A549 (cell line): Measurements from ENCODE around the gene FUOM. TPM values are rescaled to one million over a fixed set of nuclear protein-coding genes. Genes with fewer than 3 reads are reported as not detected.

Experiments
- ATAC-seq, 2 experiments: fragments of 200-7000 bp in 1 of 2; fragments of >200 bp in 1 of 2; cut with Nextera tagmentation in 1 of 2; cut with Tn5 transposase in 1 of 2; 3 replicates each; pipeline versions ENCODE4 v1.8.0 to v1.9.1; 2018 to 2020; ENCODE audit warnings: mild to moderate bottlenecking in 1 of 2, moderate library complexity in 1 of 2
- CTCF ChIA-PET: fragments of 300-600 bp; sonication (Branson Sonifier 250); formaldehyde crosslinking; extraction: SDS; loops from one replicate; lab custom pipeline; 2021; ENCODE audit warnings: antibody characterized with exemption, inconsistent platforms; lab: Yijun Ruan, JAX
- POLR2A ChIA-PET: fragments of 350-600 bp; formaldehyde crosslinking; extraction: SDS; loops from one replicate; lab custom pipeline; 2021; ENCODE audit warnings: antibody characterized with exemption, inconsistent platforms; lab: Yijun Ruan, JAX
- DNase-seq, 2 experiments: peaks; one replicate each; pipeline versions ENCODE4 v3.0.0 to v3.0.0-alpha.2; 2011 to 2016; ENCODE audit warnings: low read depth in 1 of 2, low spot score in 1 of 2
- FAIRE-seq: peaks from 2 replicates; lab custom pipeline; 2011; peaks lifted over from hg19 to GRCh38; lab: Jason Lieb, UNC
- H3K27ac ChIP-seq, 2 experiments: fragments of >200 bp; sonication (Bioruptor Twin); formaldehyde crosslinking; 3 replicates each; pipeline ENCODE4 v1.5.1; 2016 to 2017
- H3K4me1 ChIP-seq: fragments of >200 bp; sonication (Bioruptor Twin); formaldehyde crosslinking; 3 replicates; pipeline ENCODE4 v1.6.1; 2016
- H3K4me2 ChIP-seq: fragments of >200 bp; sonication (Bioruptor Twin); formaldehyde crosslinking; 3 replicates; pipeline ENCODE4 v1.6.1; 2016
- H3K4me3 ChIP-seq: fragments of >200 bp; sonication (Bioruptor Twin); formaldehyde crosslinking; 3 replicates; pipeline ENCODE4 v1.5.1; 2016
- H3K9me3 ChIP-seq: fragments of >200 bp; sonication (Bioruptor Twin); formaldehyde crosslinking; 3 replicates; pipeline ENCODE4 v1.6.1; 2016
- CEBPB ChIP-seq, 2 experiments: fragments of >200 bp in 1 of 2; sonication (Bioruptor Twin) in 1 of 2; formaldehyde crosslinking in 1 of 2; IDR thresholded peaks; 2 replicates each; pipeline ENCODE4 v1.6.1; 2012 to 2016
- E2F6 ChIP-seq: IDR thresholded peaks from 2 replicates; pipeline ENCODE4 v1.6.1; 2012; ENCODE audit warnings: low read depth, borderline replicate concordance
- EHF ChIP-seq: fragments of 250-450 bp; sonication (Bioruptor Pico); IDR thresholded peaks from 2 replicates; pipeline ENCODE4 v1.5.0; 2020; ENCODE audit warnings: mild to moderate bottlenecking
- EP300 ChIP-seq, 2 experiments: fragments of >200 bp; sonication (Bioruptor Twin); formaldehyde crosslinking; IDR thresholded peaks; 2 replicates in 1 of 2; 3 replicates in 1 of 2; pipeline ENCODE4 v1.6.1; 2016 to 2017
- FOSB ChIP-seq: fragments of 250-450 bp; sonication (Bioruptor Pico); IDR thresholded peaks from 2 replicates; pipeline ENCODE4 v1.5.0; 2020; ENCODE audit warnings: mild to moderate bottlenecking, moderate library complexity
- FOSL2 ChIP-seq, 2 experiments: fragments of 450-650 bp in 1 of 2; fragments of >200 bp in 1 of 2; sonication (Bioruptor Twin) in 1 of 2; formaldehyde crosslinking; IDR thresholded peaks; 2 replicates each; pipeline versions ENCODE4 v1.5.0 to v1.6.1; 2016 to 2020; ENCODE audit warnings: mild to moderate bottlenecking in 1 of 2, moderate library complexity in 1 of 2
- HDAC2 ChIP-seq: fragments of 200-600 bp; sonication (generic); IDR thresholded peaks from 2 replicates; pipeline ENCODE4 v1.6.1; 2016
- HOXA7 ChIP-seq: fragments of 250-450 bp; sonication (Bioruptor Pico); IDR thresholded peaks from 2 replicates; pipeline ENCODE4 v1.5.0; 2020; ENCODE audit warnings: mild to moderate bottlenecking, moderate library complexity
- JUNB ChIP-seq: fragments of >200 bp; sonication (Bioruptor Twin); formaldehyde crosslinking; IDR thresholded peaks from 2 replicates; pipeline ENCODE4 v1.6.1; 2016
- MAX ChIP-seq: IDR thresholded peaks from 2 replicates; pipeline ENCODE4 v1.6.1; 2012
- NPAS2 ChIP-seq: fragments of 250-450 bp; sonication (Bioruptor Pico); IDR thresholded peaks from 2 replicates; pipeline ENCODE4 v1.8.0; 2022; ENCODE audit warnings: mild to moderate bottlenecking, moderate library complexity, borderline replicate concordance
- POLR2AphosphoS2 ChIP-seq: conservative IDR thresholded peaks from 2 replicates; pipeline ENCODE4 v1.6.1; 2012; ENCODE audit warnings: low read length, improper control_type of control experiment, inconsistent platforms
- RAD21 ChIP-seq, 2 experiments: fragments of >200 bp in 1 of 2; sonication (Bioruptor Twin) in 1 of 2; formaldehyde crosslinking in 1 of 2; IDR thresholded peaks in 1 of 2; conservative IDR thresholded peaks in 1 of 2; 2 replicates in 1 of 2; 3 replicates in 1 of 2; pipeline ENCODE4 v1.6.1; 2012 to 2018; ENCODE audit warnings: inconsistent platforms in 1 of 2
- REST ChIP-seq: fragments of 200-600 bp; sonication (generic); IDR thresholded peaks from 2 replicates; pipeline ENCODE4 v1.6.1; 2016; ENCODE audit warnings: antibody characterized with exemption, mild to moderate bottlenecking, moderate library complexity
- RFX5 ChIP-seq: fragments of 450-650 bp; IDR thresholded peaks from 2 replicates; pipeline ENCODE4 v1.7.1; 2014; ENCODE audit warnings: antibody characterized with exemption, mild to moderate bottlenecking, moderate library complexity
- RNF2 ChIP-seq: fragments of 200-600 bp; sonication (generic); IDR thresholded peaks from 2 replicates; pipeline ENCODE4 v1.6.1; 2016; ENCODE audit warnings: low read depth, mild to moderate bottlenecking, antibody characterized with exemption, moderate library complexity, borderline replicate concordance
- SMC3 ChIP-seq: fragments of >200 bp; sonication (Bioruptor Twin); formaldehyde crosslinking; IDR thresholded peaks from 3 replicates; pipeline ENCODE4 v1.6.1; 2018; ENCODE audit warnings: inconsistent platforms
- TFCP2L1 ChIP-seq: fragments of 250-450 bp; sonication (Bioruptor Pico); IDR thresholded peaks from 2 replicates; pipeline ENCODE4 v1.5.0; 2021; ENCODE audit warnings: mild to moderate bottlenecking
- ZC3H11A ChIP-seq: fragments of 450-650 bp; IDR thresholded peaks from 2 replicates; pipeline ENCODE4 v1.6.1; 2014; ENCODE audit warnings: antibody characterized with exemption, mild to moderate bottlenecking
- WGBS: methylation state at CpG from one replicate; pipeline ENCODE4 v1.1.6; 2017; ENCODE audit errors: missing lambda C conversion rate; 5-methylcytosine and 5-hydroxymethylcytosine counted together
- polyA plus RNA-seq, 4 experiments: library from polyadenylated mRNA; depleted of rRNA in 3 of 4; stranded (reverse); fragments of >200 nt; fragmentation: RNase III in 1 of 4; extraction: RNeasy Plus Mini Kit Qiagen cat#74134 plus additional on column Dnase treatment in 1 of 4; gene quantifications; 2 replicates in 3 of 4; 3 replicates in 1 of 4; pipeline ENCODE4 v1.2.3, GENCODE V29; 2011 to 2017
- TF ChIP-seq, protein P1 (sequence below): IDR thresholded peaks from 2 replicates; pipeline ENCODE4 v1.6.1; 2012
- TF ChIP-seq, protein P2 (sequence below): fragments of >200 bp; sonication (Bioruptor Twin); formaldehyde crosslinking; IDR thresholded peaks from 3 replicates; pipeline ENCODE4 v1.5.1; 2016

FUOM gene
- polyA plus RNA-seq, 2 of the 4 experiments (the other 2 are of a cell fraction), result 6.8 to 8.1 TPM

- H3K4me2 ChIP-seq, result peak overlapping the region; percentile 97
- DNase-seq (peak; percentile 63 to 80), FAIRE-seq (no peak), ATAC-seq (peak; percentile 44 to 79)
- no peaks in the 10 kb centered on the region for H3K9me3 ChIP-seq
- TF ChIP-seq RNF2 (peak; percentile 19; the same call in 1 of the 2 replicates), RFX5 (0 out of 2 replicates have a peak, but pooled peaks have one; percentile 24)
- TF ChIP-seq, protein P1, sequence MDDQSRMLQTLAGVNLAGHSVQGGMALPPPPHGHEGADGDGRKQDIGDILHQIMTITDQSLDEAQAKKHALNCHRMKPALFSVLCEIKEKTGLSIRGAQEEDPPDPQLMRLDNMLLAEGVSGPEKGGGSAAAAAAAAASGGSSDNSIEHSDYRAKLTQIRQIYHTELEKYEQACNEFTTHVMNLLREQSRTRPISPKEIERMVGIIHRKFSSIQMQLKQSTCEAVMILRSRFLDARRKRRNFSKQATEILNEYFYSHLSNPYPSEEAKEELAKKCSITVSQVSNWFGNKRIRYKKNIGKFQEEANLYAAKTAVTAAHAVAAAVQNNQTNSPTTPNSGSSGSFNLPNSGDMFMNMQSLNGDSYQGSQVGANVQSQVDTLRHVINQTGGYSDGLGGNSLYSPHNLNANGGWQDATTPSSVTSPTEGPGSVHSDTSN, result no peak
- H3K4me3 ChIP-seq, result peak overlapping the region; percentile 58
- peaks cover 22% of the 10 kb centered on the region for H3K4me1 ChIP-seq
- peak overlapping the region; percentile 55 to 85; a peak in 5 of 6 replicates for H3K27ac ChIP-seq
- ChIA-PET POLR2A (no interaction called here), CTCF (interaction anchor here (1.2 to 1.3 kb wide), 2 partner anchors 16 to 35 kb away, joined by 3 read pairs; no protein-coding TSS in a partner anchor)
- WGBS, result 1% methylated on average over 48 of the region's 75 CpGs
Measured at GRCh38 chr10:133335246-133336117, 22.3 kb downstream of the FUOM start.

GRCh38 chr10:133334503-133335245, 23.1 kb downstream of the FUOM start:
- Histone ChIP-seq H3K9me3 (no peaks in the 10 kb centered on the region), H3K27ac (peak overlapping the region; percentile 55 to 85; a peak in 5 of 6 replicates), H3K4me3 (peak overlapping the region; percentile 58), H3K4me2 (peak overlapping the region; percentile 97), H3K4me1 (peaks cover 22% of the 10 kb centered on the region)
- WGBS, result 46% methylated on average over 17 of the region's 51 CpGs
- CTCF ChIA-PET, result interaction anchor here (1.2 to 1.3 kb wide), 2 partner anchors 16 to 36 kb away, joined by 3 read pairs; no protein-coding TSS in a partner anchor
- POLR2A ChIA-PET, result no interaction called here
- ATAC-seq, result peak; percentile 70 to 84
- FAIRE-seq, result no peak
- TF ChIP-seq FOSL2 (IDR thresholded peaks at IDR 0.05) (no peak), FOSL2 (CRISPR knock-in tag; IDR thresholded peaks at IDR 0.05) (no peak), MAX (peak; percentile 46), E2F6 (0 out of 2 replicates have a peak, but pooled peaks have one; percentile 25), TFCP2L1 (CRISPR knock-in tag) (no peak), ZC3H11A (no peak), HDAC2 (no peak), RNF2 (0 out of 2 replicates have a peak, but pooled peaks have one; percentile 70), FOSB (CRISPR knock-in tag) (no peak)
- peak; percentile 61 to 76 for DNase-seq

GRCh38 chr10:133332936-133333699, 24.7 kb downstream of the FUOM start:
- DNase-seq (no peak), FAIRE-seq (no peak), ATAC-seq (no peak)
- ChIA-PET POLR2A (interaction anchor here (0.6 kb wide), 1 partner anchor 35 kb away, joined by 4 read pairs; no protein-coding TSS in a partner anchor), CTCF (interaction anchor here (2.6 kb wide), 1 partner anchor 18 kb away, joined by 10 read pairs; no protein-coding TSS in a partner anchor)
- 76% methylated on average over 16 of the region's 30 CpGs for WGBS
- H3K27ac ChIP-seq, result no peak overlapping the region
- peaks cover 25% of the 10 kb centered on the region for H3K4me1 ChIP-seq
- H3K4me2 ChIP-seq, result no peak overlapping the region
- H3K4me3 ChIP-seq, result no peak overlapping the region
- no peaks in the 10 kb centered on the region for H3K9me3 ChIP-seq
- TF ChIP-seq EP300 (IDR thresholded peaks at IDR 0.05) (no peak), JUNB (no peak), HOXA7 (no peak), REST (no peak), NPAS2 (CRISPR knock-in tag) (no peak), RAD21 (conservative IDR thresholded peaks at IDR 0.05 in 1 of 2, IDR thresholded peaks at IDR 0.05 in 1 of 2) (no peak), EHF (no peak), SMC3 (no peak), POLR2AphosphoS2 (no peak), CEBPB (IDR thresholded peaks at IDR 0.05) (no peak)
- TF ChIP-seq, protein P2, sequence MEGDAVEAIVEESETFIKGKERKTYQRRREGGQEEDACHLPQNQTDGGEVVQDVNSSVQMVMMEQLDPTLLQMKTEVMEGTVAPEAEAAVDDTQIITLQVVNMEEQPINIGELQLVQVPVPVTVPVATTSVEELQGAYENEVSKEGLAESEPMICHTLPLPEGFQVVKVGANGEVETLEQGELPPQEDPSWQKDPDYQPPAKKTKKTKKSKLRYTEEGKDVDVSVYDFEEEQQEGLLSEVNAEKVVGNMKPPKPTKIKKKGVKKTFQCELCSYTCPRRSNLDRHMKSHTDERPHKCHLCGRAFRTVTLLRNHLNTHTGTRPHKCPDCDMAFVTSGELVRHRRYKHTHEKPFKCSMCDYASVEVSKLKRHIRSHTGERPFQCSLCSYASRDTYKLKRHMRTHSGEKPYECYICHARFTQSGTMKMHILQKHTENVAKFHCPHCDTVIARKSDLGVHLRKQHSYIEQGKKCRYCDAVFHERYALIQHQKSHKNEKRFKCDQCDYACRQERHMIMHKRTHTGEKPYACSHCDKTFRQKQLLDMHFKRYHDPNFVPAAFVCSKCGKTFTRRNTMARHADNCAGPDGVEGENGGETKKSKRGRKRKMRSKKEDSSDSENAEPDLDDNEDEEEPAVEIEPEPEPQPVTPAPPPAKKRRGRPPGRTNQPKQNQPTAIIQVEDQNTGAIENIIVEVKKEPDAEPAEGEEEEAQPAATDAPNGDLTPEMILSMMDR, result no peak
